ENCODE measurements around the gene VARS2. TPM values are rescaled to one million over a fixed set of nuclear protein-coding genes. Genes with fewer than 3 reads are reported as not detected.
A peak's percentile ranks its signal among the peaks of the same experiment; 100 is the strongest.

The VARS2 gene
- total and polyA plus RNA-seq, 9 of the 15 experiments (the other 6 are each of a cell fraction or from before 2014, with no cell fraction given) = 1.6 to 53.6 (median 29.9) TPM

GRCh38 chr6:30907758-30908591 lies 6.1 kb upstream of the VARS2 start, which contains the start of gene GTF2H4 (continued):
- 0 out of 2 replicates have a peak, but pooled peaks have one; percentile 45 for TF ChIP-seq ZNF165 (CRISPR knock-in tag; IDR thresholded peaks at IDR 0.05; ENCODE audit: borderline replicate concordance)
- TF ChIP-seq, protein P1, sequence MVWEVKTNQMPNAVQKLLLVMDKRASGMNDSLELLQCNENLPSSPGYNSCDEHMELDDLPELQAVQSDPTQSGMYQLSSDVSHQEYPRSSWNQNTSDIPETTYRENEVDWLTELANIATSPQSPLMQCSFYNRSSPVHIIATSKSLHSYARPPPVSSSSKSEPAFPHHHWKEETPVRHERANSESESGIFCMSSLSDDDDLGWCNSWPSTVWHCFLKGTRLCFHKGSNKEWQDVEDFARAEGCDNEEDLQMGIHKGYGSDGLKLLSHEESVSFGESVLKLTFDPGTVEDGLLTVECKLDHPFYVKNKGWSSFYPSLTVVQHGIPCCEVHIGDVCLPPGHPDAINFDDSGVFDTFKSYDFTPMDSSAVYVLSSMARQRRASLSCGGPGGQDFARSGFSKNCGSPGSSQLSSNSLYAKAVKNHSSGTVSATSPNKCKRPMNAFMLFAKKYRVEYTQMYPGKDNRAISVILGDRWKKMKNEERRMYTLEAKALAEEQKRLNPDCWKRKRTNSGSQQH (CRISPR knock-in tag; IDR thresholded peaks at IDR 0.05) = peak; percentile 72
- TF ChIP-seq JUND (IDR thresholded peaks at IDR 0.05; ENCODE audit: borderline replicate concordance, low read depth, low read length) = peak; percentile 71
- peak; percentile 32; the same call in 1 of the 3 replicates for TF ChIP-seq JUND (tag; IDR thresholded peaks at IDR 0.05; ENCODE audit: borderline replicate concordance, low read depth, low read length)
- TF ChIP-seq ZNF511 (CRISPR knock-in tag; IDR thresholded peaks at IDR 0.05) = peak; percentile 77; the same call in 1 of the 2 replicates
- TF ChIP-seq CEBPB (tag; IDR thresholded peaks at IDR 0.05) = no peak; the same call in 1 of the 2 replicates
- TF ChIP-seq ASH1L (IDR thresholded peaks at IDR 0.05; ENCODE audit: borderline replicate concordance, low read depth, partially characterized antibody) = peak; percentile 84
- peak; percentile 88 for TF ChIP-seq POU5F1 (IDR thresholded peaks at IDR 0.05; ENCODE audit: borderline replicate concordance, low read depth, low read length, partially characterized antibody)
- 0 out of 2 replicates have a peak, but pooled peaks have one; percentile 10 for TF ChIP-seq MEF2A (IDR thresholded peaks at IDR 0.05; ENCODE audit: control insufficient read depth, low read depth, low read length)
- peak; percentile 71 to 94; a peak in 2 of 4 replicates for TF ChIP-seq TEAD1 (CRISPR knock-in tag; IDR thresholded peaks at IDR 0.05)
- TF ChIP-seq RBBP5 (IDR thresholded peaks at IDR 0.05; ENCODE audit: borderline replicate concordance, insufficient read depth, low read length, poor library complexity, severe bottlenecking) = peak; percentile 82
- TF ChIP-seq U2AF1 (optimal IDR thresholded peaks at IDR 0.05; ENCODE audit: low read depth, low read length) = no peak
- TF ChIP-seq GMEB1 (CRISPR knock-in tag; IDR thresholded peaks at IDR 0.05) = peak; percentile 74
- TF ChIP-seq, protein P2, sequence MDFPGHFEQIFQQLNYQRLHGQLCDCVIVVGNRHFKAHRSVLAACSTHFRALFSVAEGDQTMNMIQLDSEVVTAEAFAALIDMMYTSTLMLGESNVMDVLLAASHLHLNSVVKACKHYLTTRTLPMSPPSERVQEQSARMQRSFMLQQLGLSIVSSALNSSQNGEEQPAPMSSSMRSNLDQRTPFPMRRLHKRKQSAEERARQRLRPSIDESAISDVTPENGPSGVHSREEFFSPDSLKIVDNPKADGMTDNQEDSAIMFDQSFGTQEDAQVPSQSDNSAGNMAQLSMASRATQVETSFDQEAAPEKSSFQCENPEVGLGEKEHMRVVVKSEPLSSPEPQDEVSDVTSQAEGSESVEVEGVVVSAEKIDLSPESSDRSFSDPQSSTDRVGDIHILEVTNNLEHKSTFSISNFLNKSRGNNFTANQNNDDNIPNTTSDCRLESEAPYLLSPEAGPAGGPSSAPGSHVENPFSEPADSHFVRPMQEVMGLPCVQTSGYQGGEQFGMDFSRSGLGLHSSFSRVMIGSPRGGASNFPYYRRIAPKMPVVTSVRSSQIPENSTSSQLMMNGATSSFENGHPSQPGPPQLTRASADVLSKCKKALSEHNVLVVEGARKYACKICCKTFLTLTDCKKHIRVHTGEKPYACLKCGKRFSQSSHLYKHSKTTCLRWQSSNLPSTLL (IDR thresholded peaks at IDR 0.05) = no peak
- no peak for TF ChIP-seq XRCC4 (IDR thresholded peaks at IDR 0.05; ENCODE audit: extremely low read depth, insufficient read depth, insufficient read length)

Measured in K562 (cell line).